GM12873 (cell line): ENCODE results near the gene ELMOD3.

Experiments
- CTCF ChIP-seq: IDR thresholded peaks from 2 replicates; pipeline ENCODE4 v1.5.1; 2012; ENCODE audit warnings: low read depth, mild to moderate bottlenecking, moderate library complexity, low read length, control low read depth; ENCODE audit not compliant: insufficient read depth; ENCODE audit errors: missing control alignments

ELMOD3 gene

GRCh38 chr2:85327160-85327821 lies 27.3 kb upstream of the ELMOD3 start:
- TF ChIP-seq CTCF: no peak

- peak; percentile 7 for TF ChIP-seq CTCF
These were observed 26.5 kb upstream of the ELMOD3 start, which contains the start of gene TGOLN2 for GRCh38 chr2:85327822-85328617. Gene TGOLN2, minus strand, starts transcription at chr2:85327989. Its CDS starts 27 bp downstream, at chr2:85327962.

- no peak for TF ChIP-seq CTCF
These were observed 25.4 kb upstream of the ELMOD3 start for GRCh38 chr2:85329181-85329651.

- TF ChIP-seq CTCF: peak; percentile 6
These were observed 23.5 kb upstream of the ELMOD3 start for GRCh38 chr2:85330839-85331636.

GRCh38 chr2:85334928-85335327 lies 19.6 kb upstream of the ELMOD3 start:
- no peak for TF ChIP-seq CTCF

GRCh38 chr2:85340034-85340892 lies 14.3 kb upstream of the ELMOD3 start:
- TF ChIP-seq CTCF: no peak
